Fibroblast of peridontal ligament (primary cell): ENCODE results near the gene REL.

Experiments used
- DNase-seq: peaks from one replicate; pipeline ENCODE4 v3.0.0-alpha.2; 2010; ENCODE audit errors: extremely low read depth

REL gene

GRCh38 chr2:60964651-60965498 lies 83.5 kb downstream of the REL start:
- no peak for DNase-seq

DNA sequence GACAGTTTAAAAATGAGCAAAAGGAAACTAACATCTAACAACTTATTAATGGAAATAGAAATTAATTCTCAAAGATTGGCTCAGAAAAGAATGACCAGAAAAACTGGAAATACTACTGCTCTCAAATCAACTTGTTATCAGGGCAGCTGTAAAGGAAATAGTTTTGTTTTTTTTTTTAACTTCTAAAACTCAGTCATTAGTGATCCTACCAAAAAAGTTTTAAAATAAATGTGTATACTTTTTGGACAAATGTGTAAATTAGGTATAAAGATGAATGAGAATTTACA lies 84.1 kb downstream of the REL start:
- no peak for DNase-seq

GRCh38 chr2:60966507-60967405 lies 85.4 kb downstream of the REL start:
- DNase-seq, result no peak

- DNase-seq, result no peak
These were observed 91.7 kb downstream of the REL start for GRCh38 chr2:60972889-60973656.

DNA sequence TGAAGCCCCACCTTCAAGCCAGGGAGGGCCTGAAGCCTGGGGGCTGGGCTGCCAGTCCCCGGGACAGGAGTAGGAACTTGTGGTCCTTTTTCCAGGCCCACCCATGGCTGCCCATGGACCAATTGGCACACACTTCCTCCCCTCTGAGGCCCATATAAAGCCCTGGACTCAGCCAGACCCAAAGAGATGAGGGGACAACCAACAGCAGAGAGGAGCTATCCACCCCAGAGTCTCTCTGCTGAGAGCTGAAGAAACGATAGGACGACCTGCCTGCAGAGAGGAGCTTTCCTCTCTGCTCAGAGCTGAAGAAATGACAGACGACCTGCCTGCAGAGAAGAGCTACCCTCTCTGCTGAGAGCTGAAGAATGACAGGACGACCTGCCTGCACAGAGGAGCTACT lies 92.3 kb downstream of the REL start:
- no peak for DNase-seq

- DNase-seq, result no peak
These were observed 93.3 kb downstream of the REL start for GRCh38 chr2:60974652-60975051.
